ENCODE results near the gene PRKCZ.

- TF ChIP-seq CTCF (IDR thresholded peaks at IDR 0.05) = no peak
- no peak for TF ChIP-seq POLR2AphosphoS5 (IDR thresholded peaks at IDR 0.05; ENCODE audit: insufficient read depth in 1 of 2, low read depth in 1 of 2)
These were observed 146.9 kb downstream of the PRKCZ start for GRCh38 chr1:2196901-2197638.

Data from vagina (tissue), 2 donors.